ENCODE data around the gene TGFBR1.

DNA sequence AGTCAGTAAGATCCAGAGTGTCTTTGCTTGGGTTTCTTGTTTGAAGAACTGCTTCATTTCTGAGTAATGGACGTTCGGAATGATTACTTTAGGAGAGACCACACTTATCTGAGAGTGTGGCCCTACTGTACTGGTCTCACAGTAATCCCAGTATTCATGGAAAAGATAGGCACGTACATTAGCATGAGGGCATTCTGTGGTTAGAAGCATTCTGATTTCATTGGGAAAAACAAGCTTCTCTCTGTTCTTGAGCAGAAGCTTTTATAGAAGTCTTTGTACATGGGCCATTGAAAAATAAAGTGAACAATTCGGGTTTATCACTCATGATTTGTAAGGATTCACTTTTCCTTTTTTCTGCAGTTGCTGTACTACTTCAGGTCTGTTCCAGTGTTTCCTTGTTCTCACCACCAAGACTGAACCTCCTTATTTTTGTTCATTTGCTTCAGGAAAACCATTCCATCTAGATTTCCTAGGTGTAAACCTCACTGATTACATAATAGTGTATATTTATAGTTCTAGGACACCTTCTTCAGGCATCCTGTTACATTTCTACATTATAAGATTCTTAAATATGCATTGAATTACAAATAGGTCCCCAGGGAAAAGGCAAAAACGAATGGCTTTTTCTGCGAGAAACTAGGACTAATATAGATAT, 10.1 kb downstream of the TGFBR1 start:
- TF ChIP-seq, protein P1, sequence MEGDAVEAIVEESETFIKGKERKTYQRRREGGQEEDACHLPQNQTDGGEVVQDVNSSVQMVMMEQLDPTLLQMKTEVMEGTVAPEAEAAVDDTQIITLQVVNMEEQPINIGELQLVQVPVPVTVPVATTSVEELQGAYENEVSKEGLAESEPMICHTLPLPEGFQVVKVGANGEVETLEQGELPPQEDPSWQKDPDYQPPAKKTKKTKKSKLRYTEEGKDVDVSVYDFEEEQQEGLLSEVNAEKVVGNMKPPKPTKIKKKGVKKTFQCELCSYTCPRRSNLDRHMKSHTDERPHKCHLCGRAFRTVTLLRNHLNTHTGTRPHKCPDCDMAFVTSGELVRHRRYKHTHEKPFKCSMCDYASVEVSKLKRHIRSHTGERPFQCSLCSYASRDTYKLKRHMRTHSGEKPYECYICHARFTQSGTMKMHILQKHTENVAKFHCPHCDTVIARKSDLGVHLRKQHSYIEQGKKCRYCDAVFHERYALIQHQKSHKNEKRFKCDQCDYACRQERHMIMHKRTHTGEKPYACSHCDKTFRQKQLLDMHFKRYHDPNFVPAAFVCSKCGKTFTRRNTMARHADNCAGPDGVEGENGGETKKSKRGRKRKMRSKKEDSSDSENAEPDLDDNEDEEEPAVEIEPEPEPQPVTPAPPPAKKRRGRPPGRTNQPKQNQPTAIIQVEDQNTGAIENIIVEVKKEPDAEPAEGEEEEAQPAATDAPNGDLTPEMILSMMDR (IDR thresholded peaks at IDR 0.05): no peak
- TF ChIP-seq EP300 (IDR thresholded peaks at IDR 0.05; ENCODE audit: borderline replicate concordance in 1 of 2, low read depth in 1 of 2, low read length in 1 of 2): no peak
- TF ChIP-seq MXI1 (IDR thresholded peaks at IDR 0.05; ENCODE audit: low read depth, low read length): no peak
- TF ChIP-seq, protein P2, sequence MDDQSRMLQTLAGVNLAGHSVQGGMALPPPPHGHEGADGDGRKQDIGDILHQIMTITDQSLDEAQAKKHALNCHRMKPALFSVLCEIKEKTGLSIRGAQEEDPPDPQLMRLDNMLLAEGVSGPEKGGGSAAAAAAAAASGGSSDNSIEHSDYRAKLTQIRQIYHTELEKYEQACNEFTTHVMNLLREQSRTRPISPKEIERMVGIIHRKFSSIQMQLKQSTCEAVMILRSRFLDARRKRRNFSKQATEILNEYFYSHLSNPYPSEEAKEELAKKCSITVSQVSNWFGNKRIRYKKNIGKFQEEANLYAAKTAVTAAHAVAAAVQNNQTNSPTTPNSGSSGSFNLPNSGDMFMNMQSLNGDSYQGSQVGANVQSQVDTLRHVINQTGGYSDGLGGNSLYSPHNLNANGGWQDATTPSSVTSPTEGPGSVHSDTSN (IDR thresholded peaks at IDR 0.05): no peak
- no peak for TF ChIP-seq POLR2AphosphoS5 (IDR thresholded peaks at IDR 0.05; ENCODE audit: low read depth, low read length)
- no peak for TF ChIP-seq JUND (IDR thresholded peaks at IDR 0.05)
- TF ChIP-seq, protein P3, sequence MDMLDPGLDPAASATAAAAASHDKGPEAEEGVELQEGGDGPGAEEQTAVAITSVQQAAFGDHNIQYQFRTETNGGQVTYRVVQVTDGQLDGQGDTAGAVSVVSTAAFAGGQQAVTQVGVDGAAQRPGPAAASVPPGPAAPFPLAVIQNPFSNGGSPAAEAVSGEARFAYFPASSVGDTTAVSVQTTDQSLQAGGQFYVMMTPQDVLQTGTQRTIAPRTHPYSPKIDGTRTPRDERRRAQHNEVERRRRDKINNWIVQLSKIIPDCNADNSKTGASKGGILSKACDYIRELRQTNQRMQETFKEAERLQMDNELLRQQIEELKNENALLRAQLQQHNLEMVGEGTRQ (IDR thresholded peaks at IDR 0.05; ENCODE audit: borderline replicate concordance, low read depth, low read length): no peak
- no peak for TF ChIP-seq TCF12 (IDR thresholded peaks at IDR 0.05)
- TF ChIP-seq, protein P4, sequence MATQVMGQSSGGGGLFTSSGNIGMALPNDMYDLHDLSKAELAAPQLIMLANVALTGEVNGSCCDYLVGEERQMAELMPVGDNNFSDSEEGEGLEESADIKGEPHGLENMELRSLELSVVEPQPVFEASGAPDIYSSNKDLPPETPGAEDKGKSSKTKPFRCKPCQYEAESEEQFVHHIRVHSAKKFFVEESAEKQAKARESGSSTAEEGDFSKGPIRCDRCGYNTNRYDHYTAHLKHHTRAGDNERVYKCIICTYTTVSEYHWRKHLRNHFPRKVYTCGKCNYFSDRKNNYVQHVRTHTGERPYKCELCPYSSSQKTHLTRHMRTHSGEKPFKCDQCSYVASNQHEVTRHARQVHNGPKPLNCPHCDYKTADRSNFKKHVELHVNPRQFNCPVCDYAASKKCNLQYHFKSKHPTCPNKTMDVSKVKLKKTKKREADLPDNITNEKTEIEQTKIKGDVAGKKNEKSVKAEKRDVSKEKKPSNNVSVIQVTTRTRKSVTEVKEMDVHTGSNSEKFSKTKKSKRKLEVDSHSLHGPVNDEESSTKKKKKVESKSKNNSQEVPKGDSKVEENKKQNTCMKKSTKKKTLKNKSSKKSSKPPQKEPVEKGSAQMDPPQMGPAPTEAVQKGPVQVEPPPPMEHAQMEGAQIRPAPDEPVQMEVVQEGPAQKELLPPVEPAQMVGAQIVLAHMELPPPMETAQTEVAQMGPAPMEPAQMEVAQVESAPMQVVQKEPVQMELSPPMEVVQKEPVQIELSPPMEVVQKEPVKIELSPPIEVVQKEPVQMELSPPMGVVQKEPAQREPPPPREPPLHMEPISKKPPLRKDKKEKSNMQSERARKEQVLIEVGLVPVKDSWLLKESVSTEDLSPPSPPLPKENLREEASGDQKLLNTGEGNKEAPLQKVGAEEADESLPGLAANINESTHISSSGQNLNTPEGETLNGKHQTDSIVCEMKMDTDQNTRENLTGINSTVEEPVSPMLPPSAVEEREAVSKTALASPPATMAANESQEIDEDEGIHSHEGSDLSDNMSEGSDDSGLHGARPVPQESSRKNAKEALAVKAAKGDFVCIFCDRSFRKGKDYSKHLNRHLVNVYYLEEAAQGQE (IDR thresholded peaks at IDR 0.05; ENCODE audit: low read depth, low read length): no peak
